Mesothelial cell of epicardium (in vitro differentiated cells): ENCODE measurements around the gene PSME2. TPM values are rescaled to one million over a fixed set of nuclear protein-coding genes. Genes with fewer than 3 reads are reported as not detected.

ENCODE experiments used
- DNase-seq, 2 experiments: peaks; one replicate each; pipeline ENCODE4 v3.0.0; 2021; ENCODE audit warnings: low spot score in 2 of 2; ENCODE audit not compliant: unreplicated experiment in 2 of 2
- H3K27ac Mint-ChIP-seq: 2 replicates; pipeline ENCODE4 v1.8.0; 2021; ENCODE audit warnings: mixed read lengths
- H3K27me3 Mint-ChIP-seq: 2 replicates; pipeline ENCODE4 v1.8.0; 2021; ENCODE audit warnings: low read depth, mixed read lengths
- H3K36me3 Mint-ChIP-seq: 2 replicates; pipeline ENCODE4 v1.8.0; 2021; ENCODE audit warnings: mixed read lengths
- H3K4me1 Mint-ChIP-seq: 2 replicates; pipeline ENCODE4 v1.8.0; 2021; ENCODE audit warnings: mixed read lengths
- H3K4me3 Mint-ChIP-seq: 2 replicates; pipeline ENCODE4 v1.8.0; 2021; ENCODE audit warnings: mild to moderate bottlenecking, moderate library complexity, mixed read lengths
- H3K9me3 Mint-ChIP-seq: 2 replicates; pipeline ENCODE4 v1.8.0; 2021; ENCODE audit warnings: mixed read lengths
- total RNA-seq: library from RNA; stranded (reverse); gene quantifications from 3 replicates; pipeline ENCODE4 v1.2.1, GENCODE V29; 2021
- TF ChIP-seq, protein P1 (sequence below): fragments of 200-600 bp; sonication (generic); IDR thresholded peaks from one replicate; pipeline ENCODE4 v1.5.0; 2021; ENCODE audit warnings: antibody characterized with exemption; ENCODE audit not compliant: unreplicated experiment

PSME2 gene
- total RNA-seq, 1 donor from 2014 or later, result 148 TPM

DNA sequence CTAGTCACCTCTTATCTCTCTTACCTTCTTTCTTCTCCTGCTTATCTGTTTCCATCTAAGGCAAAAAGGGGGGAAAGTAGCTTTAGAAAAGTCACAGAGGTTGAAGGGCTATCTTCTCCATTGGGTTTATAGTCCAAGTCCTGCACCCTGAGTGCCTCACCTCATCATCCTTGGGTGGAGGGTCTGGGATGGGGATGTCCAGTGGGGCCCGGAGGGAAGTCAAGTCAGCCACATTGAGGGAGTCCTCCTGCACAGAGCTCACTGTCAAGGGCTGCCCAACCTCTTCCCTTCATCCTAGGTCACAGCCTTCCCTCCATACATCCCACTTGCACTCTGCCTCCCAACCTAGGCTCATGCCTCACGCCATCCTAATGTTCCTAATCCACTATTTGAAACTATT lies 1.2 kb downstream of the PSME2 start:
- Mint-ChIP-seq H3K9me3 (no peaks in the 10 kb centered on the region), H3K36me3 (peaks cover 6% of the 10 kb centered on the region), H3K4me3 (peak overlapping the region; percentile 99), H3K4me1 (peaks cover 41% of the 10 kb centered on the region), H3K27ac (peak overlapping the region; percentile 99), H3K27me3 (no peaks in the 10 kb centered on the region)
- no peak for DNase-seq
- TF ChIP-seq, protein P1, sequence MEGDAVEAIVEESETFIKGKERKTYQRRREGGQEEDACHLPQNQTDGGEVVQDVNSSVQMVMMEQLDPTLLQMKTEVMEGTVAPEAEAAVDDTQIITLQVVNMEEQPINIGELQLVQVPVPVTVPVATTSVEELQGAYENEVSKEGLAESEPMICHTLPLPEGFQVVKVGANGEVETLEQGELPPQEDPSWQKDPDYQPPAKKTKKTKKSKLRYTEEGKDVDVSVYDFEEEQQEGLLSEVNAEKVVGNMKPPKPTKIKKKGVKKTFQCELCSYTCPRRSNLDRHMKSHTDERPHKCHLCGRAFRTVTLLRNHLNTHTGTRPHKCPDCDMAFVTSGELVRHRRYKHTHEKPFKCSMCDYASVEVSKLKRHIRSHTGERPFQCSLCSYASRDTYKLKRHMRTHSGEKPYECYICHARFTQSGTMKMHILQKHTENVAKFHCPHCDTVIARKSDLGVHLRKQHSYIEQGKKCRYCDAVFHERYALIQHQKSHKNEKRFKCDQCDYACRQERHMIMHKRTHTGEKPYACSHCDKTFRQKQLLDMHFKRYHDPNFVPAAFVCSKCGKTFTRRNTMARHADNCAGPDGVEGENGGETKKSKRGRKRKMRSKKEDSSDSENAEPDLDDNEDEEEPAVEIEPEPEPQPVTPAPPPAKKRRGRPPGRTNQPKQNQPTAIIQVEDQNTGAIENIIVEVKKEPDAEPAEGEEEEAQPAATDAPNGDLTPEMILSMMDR, result no peak

DNA sequence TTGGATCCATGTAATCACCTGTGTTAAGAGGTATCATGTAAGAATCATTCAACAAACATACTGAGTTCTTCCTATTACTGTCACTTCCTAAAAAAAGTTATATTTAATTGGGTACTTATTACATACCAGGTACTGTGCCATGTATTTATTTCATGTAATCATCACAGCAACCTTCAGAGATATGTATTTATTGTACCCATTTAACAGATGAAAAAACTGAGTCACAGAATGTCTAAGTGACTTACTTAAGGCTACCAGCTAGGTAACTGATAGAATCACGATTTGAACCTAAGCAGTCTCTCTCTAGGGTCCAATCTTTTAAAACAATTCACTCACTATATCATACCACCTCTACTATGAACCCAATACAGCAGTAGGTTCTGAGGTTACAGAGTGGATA lies 2.0 kb downstream of the PSME2 start:
- Mint-ChIP-seq H3K27ac (no peak overlapping the region), H3K9me3 (no peaks in the 10 kb centered on the region), H3K36me3 (peaks cover 3% of the 10 kb centered on the region), H3K4me1 (peaks cover 46% of the 10 kb centered on the region), H3K4me3 (no peak overlapping the region), H3K27me3 (no peaks in the 10 kb centered on the region)
- no peak for DNase-seq
- TF ChIP-seq, protein P1, result no peak

DNA sequence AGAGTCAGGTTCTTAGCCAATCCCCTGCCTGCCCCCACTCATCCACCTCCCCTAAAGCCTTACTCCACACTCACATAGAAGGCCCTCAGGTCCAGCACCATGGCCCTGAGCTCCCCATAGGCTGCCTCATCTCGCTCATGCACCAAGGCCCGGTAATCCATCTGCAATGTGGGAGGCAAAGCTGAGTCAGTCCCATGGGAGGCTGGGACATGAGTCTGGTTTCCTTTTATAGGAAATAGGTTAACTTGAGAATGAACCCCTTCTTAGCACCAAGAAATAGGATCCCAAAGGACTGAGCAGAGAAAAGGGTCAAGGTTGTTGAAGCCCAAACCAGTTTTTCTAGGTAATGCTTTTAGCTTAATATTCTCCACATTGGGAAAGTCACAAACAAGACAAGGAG lies 2.9 kb downstream of the PSME2 start:
- no peaks in the 10 kb centered on the region for H3K9me3 Mint-ChIP-seq
- H3K27ac Mint-ChIP-seq, result no peak overlapping the region
- peaks cover 47% of the 10 kb centered on the region for H3K4me1 Mint-ChIP-seq
- TF ChIP-seq, protein P1, result no peak
- no peak overlapping the region for H3K4me3 Mint-ChIP-seq
- H3K27me3 Mint-ChIP-seq, result no peaks in the 10 kb centered on the region
- DNase-seq, result no peak
- H3K36me3 Mint-ChIP-seq, result peaks cover 4% of the 10 kb centered on the region

DNA sequence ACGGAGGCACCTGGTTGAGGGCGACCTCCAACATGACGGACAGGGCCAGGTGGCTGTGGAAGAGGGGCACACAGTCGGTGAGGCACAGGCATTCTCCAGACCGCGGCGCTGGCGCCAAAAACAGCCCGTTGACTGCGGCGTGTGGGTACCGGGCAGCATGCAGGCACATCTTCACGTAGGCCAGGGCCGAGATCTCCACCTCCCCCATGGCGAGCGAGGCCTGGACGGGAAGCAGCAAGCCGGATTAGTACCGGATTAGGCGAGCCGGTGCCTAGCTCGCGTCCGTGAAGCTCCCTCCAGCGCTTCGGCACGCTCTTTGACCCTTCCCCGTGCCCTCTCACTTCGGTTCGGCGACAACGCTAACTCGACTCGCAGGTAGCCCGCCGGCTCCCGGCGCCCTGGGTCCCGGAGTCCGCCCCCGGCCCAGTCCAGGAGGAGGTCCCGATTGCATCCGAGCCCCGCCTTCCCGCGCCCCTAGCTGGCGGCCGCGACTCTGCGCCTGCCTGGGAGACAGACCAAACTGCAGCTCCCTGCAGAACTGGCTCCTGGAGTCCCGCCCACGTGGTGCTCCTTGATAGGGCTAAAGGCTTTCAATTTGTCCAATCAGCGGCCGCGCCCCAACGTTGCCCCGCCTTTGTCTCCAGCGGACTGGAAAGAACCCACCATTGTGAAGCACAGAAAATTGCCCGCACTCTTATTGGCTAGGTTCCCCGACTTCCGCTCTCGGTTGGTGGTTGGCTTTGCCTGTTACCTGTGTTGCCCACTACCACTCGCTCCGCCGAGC lies 5.1 kb downstream of the PSME2 start, which contains the start of gene EMC9:
Gene EMC9, minus strand, starts transcription at position 495 of the 784 bp plus-strand sequence. Its CDS starts 287 bp downstream, at position 208.
- TF ChIP-seq, protein P1, result peak; percentile 19
- Mint-ChIP-seq H3K4me1 (peaks cover 53% of the 10 kb centered on the region), H3K9me3 (no peaks in the 10 kb centered on the region), H3K4me3 (peak within 1 kb of the TSS; percentile 93), H3K36me3 (peaks cover 10% of the 10 kb centered on the region), H3K27me3 (no peaks in the 10 kb centered on the region), H3K27ac (peak within 1 kb of the TSS; percentile 97)
- peak; percentile 98 to 99 for DNase-seq

DNA sequence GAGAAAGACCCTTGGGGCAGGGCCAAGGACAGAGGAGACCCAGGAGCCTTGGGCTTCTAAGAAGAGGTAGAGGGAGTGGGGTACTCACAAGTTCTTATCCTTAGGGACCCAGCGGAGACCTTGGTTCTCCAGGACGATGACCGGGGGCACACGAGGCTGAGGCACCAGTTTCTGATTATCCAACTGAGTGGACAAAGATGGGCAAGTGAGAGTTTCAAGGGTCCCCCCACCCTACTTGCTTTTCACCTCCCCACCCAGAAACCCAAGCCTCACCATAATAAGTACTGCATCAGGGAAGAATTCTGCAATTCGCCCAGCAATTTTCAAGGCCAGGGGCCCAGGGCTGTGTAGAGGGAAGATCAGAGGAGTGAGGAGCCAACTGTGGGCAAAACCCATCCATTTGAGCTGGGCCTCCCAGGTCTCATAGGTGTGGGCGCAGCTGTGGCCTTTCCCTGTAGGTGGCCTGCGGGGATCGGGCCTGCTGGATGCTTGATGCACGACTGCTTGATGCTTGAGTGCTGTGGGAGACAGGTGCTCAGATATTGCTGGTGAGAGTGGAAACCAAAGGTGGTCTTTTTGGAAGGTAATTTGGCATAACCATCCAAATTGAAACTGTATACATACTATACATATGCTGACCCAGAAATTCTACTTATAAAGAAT lies 7.0 kb downstream of the PSME2 start:
- no peak for DNase-seq
- peak overlapping the region; percentile 93 for H3K4me3 Mint-ChIP-seq
- H3K4me1 Mint-ChIP-seq, result peaks cover 46% of the 10 kb centered on the region
- H3K27me3 Mint-ChIP-seq, result no peaks in the 10 kb centered on the region
- TF ChIP-seq, protein P1, result no peak
- peaks cover 10% of the 10 kb centered on the region for H3K36me3 Mint-ChIP-seq
- H3K27ac Mint-ChIP-seq, result peak overlapping the region; percentile 66
- H3K9me3 Mint-ChIP-seq, result no peaks in the 10 kb centered on the region
